ENCODE data around the gene STAP2. TPM values are rescaled to one million over a fixed set of nuclear protein-coding genes. Genes with fewer than 3 reads are reported as not detected.

The STAP2 gene
- total RNA-seq, 1 donor from 2014 or later = 83.2 TPM

GRCh38 chr19:4367781-4368127 lies 29.1 kb upstream of the STAP2 start:
- H3K4me3 ChIP-seq (ENCODE audit: low read depth, low read length) = no peak overlapping the region
- H3K27me3 ChIP-seq (ENCODE audit: control insufficient read depth, insufficient read depth, low read length) = no peaks in the 10 kb centered on the region
- TF ChIP-seq CTCF (IDR thresholded peaks at IDR 0.05; ENCODE audit: insufficient read depth, low read length, severe bottlenecking) = no peak
- peaks cover 46% of the 10 kb centered on the region for H3K36me3 ChIP-seq (ENCODE audit: control insufficient read depth, insufficient read depth, low read length)
- no peak for FAIRE-seq
- DNase-seq (ENCODE audit: low read depth) = no peak

GRCh38 chr19:4367336-4367723 lies 28.7 kb upstream of the STAP2 start:
- Histone ChIP-seq H3K36me3 (ENCODE audit: control insufficient read depth, insufficient read depth, low read length) (peaks cover 45% of the 10 kb centered on the region), H3K4me3 (ENCODE audit: low read depth, low read length) (no peak overlapping the region), H3K27me3 (ENCODE audit: control insufficient read depth, insufficient read depth, low read length) (no peaks in the 10 kb centered on the region)
- no peak for TF ChIP-seq CTCF (IDR thresholded peaks at IDR 0.05; ENCODE audit: insufficient read depth, low read length, severe bottlenecking)
- no peak for FAIRE-seq
- no peak for DNase-seq (ENCODE audit: low read depth)

- FAIRE-seq (no peak), DNase-seq (ENCODE audit: low read depth) (no peak)
These were observed 28.2 kb upstream of the STAP2 start for GRCh38 chr19:4366666-4367335.

GRCh38 chr19:4365791-4366665 lies 27.4 kb upstream of the STAP2 start:
- DNase-seq (ENCODE audit: low read depth) (no peak), FAIRE-seq (no peak)
- no peak overlapping the region for H3K4me3 ChIP-seq (ENCODE audit: low read depth, low read length)
- no peaks in the 10 kb centered on the region for H3K27me3 ChIP-seq (ENCODE audit: control insufficient read depth, insufficient read depth, low read length)
- TF ChIP-seq CTCF (IDR thresholded peaks at IDR 0.05; ENCODE audit: insufficient read depth, low read length, severe bottlenecking) = no peak
- H3K36me3 ChIP-seq (ENCODE audit: control insufficient read depth, insufficient read depth, low read length) = peaks cover 52% of the 10 kb centered on the region

More at GRCh38 chr19:4366666-4367335, 28.2 kb upstream of the STAP2 start:
- Histone ChIP-seq H3K4me3 (ENCODE audit: low read depth, low read length) (no peak overlapping the region), H3K27me3 (ENCODE audit: control insufficient read depth, insufficient read depth, low read length) (no peaks in the 10 kb centered on the region), H3K36me3 (ENCODE audit: control insufficient read depth, insufficient read depth, low read length) (peaks cover 50% of the 10 kb centered on the region)
- no peak for TF ChIP-seq CTCF (IDR thresholded peaks at IDR 0.05; ENCODE audit: insufficient read depth, low read length, severe bottlenecking)

- no peak for TF ChIP-seq CTCF (IDR thresholded peaks at IDR 0.05; ENCODE audit: insufficient read depth, low read length, severe bottlenecking)
- Histone ChIP-seq H3K27me3 (ENCODE audit: control insufficient read depth, insufficient read depth, low read length) (no peaks in the 10 kb centered on the region), H3K36me3 (ENCODE audit: control insufficient read depth, insufficient read depth, low read length) (peaks cover 53% of the 10 kb centered on the region), H3K4me3 (ENCODE audit: low read depth, low read length) (no peak overlapping the region)
- FAIRE-seq = no peak
- DNase-seq (ENCODE audit: low read depth) = no peak
These were observed 26.7 kb upstream of the STAP2 start for GRCh38 chr19:4365341-4365740.
